ENCODE measurements around the gene HVCN1. TPM values are rescaled to one million over a fixed set of nuclear protein-coding genes. Genes with fewer than 3 reads are reported as not detected.

HVCN1 gene
- total RNA-seq, 4 donors from 2014 or later: 9.6 to 16.5 (median 13.7) TPM

GRCh38 chr12:110686294-110686903, 2.5 kb downstream of the HVCN1 start:
- TF ChIP-seq, protein P1, sequence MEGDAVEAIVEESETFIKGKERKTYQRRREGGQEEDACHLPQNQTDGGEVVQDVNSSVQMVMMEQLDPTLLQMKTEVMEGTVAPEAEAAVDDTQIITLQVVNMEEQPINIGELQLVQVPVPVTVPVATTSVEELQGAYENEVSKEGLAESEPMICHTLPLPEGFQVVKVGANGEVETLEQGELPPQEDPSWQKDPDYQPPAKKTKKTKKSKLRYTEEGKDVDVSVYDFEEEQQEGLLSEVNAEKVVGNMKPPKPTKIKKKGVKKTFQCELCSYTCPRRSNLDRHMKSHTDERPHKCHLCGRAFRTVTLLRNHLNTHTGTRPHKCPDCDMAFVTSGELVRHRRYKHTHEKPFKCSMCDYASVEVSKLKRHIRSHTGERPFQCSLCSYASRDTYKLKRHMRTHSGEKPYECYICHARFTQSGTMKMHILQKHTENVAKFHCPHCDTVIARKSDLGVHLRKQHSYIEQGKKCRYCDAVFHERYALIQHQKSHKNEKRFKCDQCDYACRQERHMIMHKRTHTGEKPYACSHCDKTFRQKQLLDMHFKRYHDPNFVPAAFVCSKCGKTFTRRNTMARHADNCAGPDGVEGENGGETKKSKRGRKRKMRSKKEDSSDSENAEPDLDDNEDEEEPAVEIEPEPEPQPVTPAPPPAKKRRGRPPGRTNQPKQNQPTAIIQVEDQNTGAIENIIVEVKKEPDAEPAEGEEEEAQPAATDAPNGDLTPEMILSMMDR (IDR thresholded peaks at IDR 0.05; ENCODE audit: low read depth): no peak

DNA sequence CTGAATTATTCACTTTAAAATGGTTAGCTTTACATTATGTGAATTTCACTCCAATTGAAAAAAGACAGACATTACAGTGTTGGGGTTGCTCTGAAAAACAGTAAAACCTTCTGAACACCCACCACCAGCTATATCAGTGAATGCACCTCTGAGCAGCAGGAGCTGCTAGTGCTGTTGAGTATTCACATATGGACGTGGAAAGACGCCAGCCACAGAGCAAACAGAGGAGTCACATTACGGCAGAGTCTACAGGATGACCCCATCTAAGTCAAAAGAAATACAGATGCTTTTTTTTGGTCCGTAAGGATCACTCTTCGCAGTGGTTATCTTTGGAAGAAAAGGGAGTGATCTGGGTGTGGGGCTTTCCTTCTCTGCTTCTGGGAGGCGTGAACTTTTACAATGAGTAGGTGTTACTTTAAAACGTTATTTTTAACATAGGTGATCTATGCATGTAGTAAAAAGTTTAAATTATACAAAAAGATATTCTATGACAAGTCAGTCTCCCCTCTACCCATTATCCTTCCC, 4.5 kb downstream of the HVCN1 start:
- TF ChIP-seq, protein P1 (IDR thresholded peaks at IDR 0.05; ENCODE audit: low read depth): no peak

- TF ChIP-seq, protein P1 (IDR thresholded peaks at IDR 0.05; ENCODE audit: low read depth): no peak
Measured at GRCh38 chr12:110683888-110684287, 5.0 kb downstream of the HVCN1 start.

DNA sequence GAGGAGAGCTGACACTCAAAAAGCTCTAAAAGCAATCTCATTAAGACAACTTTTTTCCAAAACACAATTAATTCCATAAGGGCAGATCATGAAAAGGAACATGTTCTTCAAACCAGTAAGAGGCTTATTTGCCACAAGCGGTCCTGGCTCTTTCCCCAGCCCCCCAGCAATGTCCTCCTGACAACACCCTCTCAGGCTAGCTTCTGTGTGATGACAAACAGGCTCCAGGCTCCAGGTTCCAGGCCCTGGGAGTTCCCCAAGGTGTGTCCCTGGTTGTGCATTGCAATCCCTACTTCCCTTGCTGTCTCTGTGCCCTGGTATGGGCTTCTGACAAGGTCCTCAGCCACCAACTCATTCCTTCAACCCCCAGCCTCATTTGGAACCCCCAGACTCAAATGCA, 8.9 kb downstream of the HVCN1 start:
- TF ChIP-seq, protein P1 (IDR thresholded peaks at IDR 0.05; ENCODE audit: low read depth): no peak

DNA sequence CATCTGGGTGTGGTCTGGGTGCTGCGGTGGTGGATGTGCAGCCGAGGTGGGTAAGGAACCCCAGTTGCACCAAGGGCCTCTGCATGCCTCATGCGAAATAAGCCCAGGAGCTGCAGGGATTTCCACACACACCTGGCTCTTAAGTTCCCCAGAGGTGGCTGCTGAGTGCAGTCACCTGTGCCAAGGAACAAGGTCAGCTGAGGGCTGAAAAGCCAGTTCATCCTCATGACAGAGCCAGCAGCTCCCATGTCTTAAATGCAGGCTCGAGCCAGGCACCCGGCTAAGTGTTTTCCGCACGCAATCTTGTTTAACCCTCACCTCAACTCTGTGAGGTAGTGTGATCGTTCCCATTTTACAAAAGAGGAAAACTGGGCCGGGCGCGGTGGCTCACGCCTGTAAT, 9.7 kb downstream of the HVCN1 start:
- TF ChIP-seq, protein P1 (IDR thresholded peaks at IDR 0.05; ENCODE audit: low read depth): no peak

GRCh38 chr12:110677982-110678381, 10.9 kb downstream of the HVCN1 start:
- TF ChIP-seq, protein P1 (IDR thresholded peaks at IDR 0.05; ENCODE audit: low read depth): no peak

- TF ChIP-seq, protein P1 (IDR thresholded peaks at IDR 0.05; ENCODE audit: low read depth): no peak
Measured at GRCh38 chr12:110677206-110677911, 11.6 kb downstream of the HVCN1 start.

Measured in subcutaneous adipose tissue (tissue), 4 donors.